ENCODE measurements around the gene KLHL10.

- TF ChIP-seq, protein P1, sequence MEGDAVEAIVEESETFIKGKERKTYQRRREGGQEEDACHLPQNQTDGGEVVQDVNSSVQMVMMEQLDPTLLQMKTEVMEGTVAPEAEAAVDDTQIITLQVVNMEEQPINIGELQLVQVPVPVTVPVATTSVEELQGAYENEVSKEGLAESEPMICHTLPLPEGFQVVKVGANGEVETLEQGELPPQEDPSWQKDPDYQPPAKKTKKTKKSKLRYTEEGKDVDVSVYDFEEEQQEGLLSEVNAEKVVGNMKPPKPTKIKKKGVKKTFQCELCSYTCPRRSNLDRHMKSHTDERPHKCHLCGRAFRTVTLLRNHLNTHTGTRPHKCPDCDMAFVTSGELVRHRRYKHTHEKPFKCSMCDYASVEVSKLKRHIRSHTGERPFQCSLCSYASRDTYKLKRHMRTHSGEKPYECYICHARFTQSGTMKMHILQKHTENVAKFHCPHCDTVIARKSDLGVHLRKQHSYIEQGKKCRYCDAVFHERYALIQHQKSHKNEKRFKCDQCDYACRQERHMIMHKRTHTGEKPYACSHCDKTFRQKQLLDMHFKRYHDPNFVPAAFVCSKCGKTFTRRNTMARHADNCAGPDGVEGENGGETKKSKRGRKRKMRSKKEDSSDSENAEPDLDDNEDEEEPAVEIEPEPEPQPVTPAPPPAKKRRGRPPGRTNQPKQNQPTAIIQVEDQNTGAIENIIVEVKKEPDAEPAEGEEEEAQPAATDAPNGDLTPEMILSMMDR (IDR thresholded peaks at IDR 0.05): no peak
- no peak for TF ChIP-seq POLR2A (IDR thresholded peaks at IDR 0.05)
Observed at GRCh38 chr17:41882756-41883155, 45.1 kb downstream of the KLHL10 start.
